Measurements from ENCODE around the gene MGAT3. TPM values are rescaled to one million over a fixed set of nuclear protein-coding genes. Genes with fewer than 3 reads are reported as not detected.

The MGAT3 gene, protein sequence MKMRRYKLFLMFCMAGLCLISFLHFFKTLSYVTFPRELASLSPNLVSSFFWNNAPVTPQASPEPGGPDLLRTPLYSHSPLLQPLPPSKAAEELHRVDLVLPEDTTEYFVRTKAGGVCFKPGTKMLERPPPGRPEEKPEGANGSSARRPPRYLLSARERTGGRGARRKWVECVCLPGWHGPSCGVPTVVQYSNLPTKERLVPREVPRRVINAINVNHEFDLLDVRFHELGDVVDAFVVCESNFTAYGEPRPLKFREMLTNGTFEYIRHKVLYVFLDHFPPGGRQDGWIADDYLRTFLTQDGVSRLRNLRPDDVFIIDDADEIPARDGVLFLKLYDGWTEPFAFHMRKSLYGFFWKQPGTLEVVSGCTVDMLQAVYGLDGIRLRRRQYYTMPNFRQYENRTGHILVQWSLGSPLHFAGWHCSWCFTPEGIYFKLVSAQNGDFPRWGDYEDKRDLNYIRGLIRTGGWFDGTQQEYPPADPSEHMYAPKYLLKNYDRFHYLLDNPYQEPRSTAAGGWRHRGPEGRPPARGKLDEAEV
- polyA plus RNA-seq (29.1 and 36.2 TPM in 2 replicates), polyA minus RNA-seq (44.6 and 50.6 TPM in 2 replicates)

DNA sequence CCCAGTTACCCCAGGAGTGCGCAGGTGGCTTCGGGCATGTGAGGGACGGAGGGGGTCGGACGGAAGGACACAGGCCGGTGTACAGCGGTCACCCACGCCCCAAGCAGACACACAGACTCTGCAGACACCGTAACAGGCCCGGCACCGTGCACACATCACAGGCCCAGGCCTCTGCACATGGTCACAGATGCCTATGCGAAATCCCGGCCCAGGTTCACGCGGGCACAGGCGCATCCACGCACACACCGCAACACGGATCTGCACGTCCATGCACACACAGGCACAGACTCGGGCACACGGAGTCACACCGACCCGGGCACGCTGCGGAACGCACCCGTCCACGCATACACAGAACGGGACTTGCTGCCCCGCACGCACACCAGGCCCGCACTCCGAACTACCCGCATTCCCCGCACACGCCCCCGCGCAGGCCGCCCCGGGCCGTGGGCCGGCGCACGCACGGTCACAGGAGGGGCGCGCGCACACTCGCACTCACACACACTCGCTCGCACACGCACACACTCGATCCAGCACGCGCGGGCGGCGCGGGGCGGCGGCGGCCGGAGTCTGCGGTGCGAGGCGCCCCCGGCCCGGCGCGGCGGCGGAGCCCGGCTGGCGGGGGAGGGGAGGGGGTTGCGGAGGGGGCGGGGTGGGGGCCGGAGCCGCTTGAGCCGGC, at the start of gene MGAT3:
TSS of gene MGAT3 (plus strand) at position 491 of the 676 bp plus-strand sequence. CDS start 30,336 bp downstream, outside the sequence.
- Histone ChIP-seq H3K79me2 (replicated peaks; ENCODE audit: insufficient read depth, low read length) (peaks cover 31% of the 10 kb centered on the region), H3K4me2 (ENCODE audit: low read length) (no peak within 1 kb of the TSS), H3K36me3 (ENCODE audit: insufficient read depth, low read length) (no peaks in the 10 kb centered on the region), H3K9me2 (ENCODE audit: insufficient read depth, low read length) (no peaks in the 10 kb centered on the region), H2AFZ (ENCODE audit: low read depth, low read length) (peak within 1 kb of the TSS; percentile 45), H3K4me3 (ENCODE audit: low read length) (peak within 1 kb of the TSS; percentile 89), H3K27me3 (ENCODE audit: insufficient read depth, low read depth, low read length) (no peaks in the 10 kb centered on the region), H3K27ac (ENCODE audit: low read length) (peak within 1 kb of the TSS; percentile 80), H3K9me3 (ENCODE audit: low read length) (no peaks in the 10 kb centered on the region), H4K20me1 (ENCODE audit: insufficient read depth) (no peaks in the 10 kb centered on the region), H3F3A (ENCODE audit: insufficient read depth, low read length, poor library complexity, severe bottlenecking) (no peaks in the 10 kb centered on the region), H3K9ac (ENCODE audit: low read length) (peak within 1 kb of the TSS; percentile 90)
- peak; percentile 46 for TF ChIP-seq POLR2AphosphoS5 (IDR thresholded peaks at IDR 0.05)
- TF ChIP-seq SMC3 (conservative IDR thresholded peaks at IDR 0.05; ENCODE audit: poor library complexity): no peak

DNA sequence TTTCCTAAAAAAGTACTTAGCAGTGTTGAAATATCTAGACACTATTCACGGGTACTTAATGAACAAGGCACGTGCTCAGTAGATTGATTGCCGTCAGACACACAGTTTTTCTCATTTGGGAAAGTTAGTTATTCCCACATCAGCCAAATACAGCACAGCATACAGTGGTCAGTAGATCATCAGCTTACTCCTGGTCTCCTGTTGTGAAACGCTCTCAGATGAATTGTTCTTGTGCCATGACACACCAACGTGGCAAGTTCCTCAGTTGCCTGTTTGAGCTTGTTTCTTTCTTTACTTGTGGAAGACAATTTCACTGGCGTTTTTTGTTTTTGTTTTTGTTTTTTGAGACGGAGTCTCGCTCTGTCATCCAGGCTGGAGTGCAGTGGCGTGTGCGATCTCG, 48.6 kb upstream of the MGAT3 start:
- H4K20me1 ChIP-seq (ENCODE audit: insufficient read depth): no peaks in the 10 kb centered on the region
- H3K4me3 ChIP-seq (ENCODE audit: low read length): no peak overlapping the region
- peaks cover 5% of the 10 kb centered on the region for H3K79me2 ChIP-seq (replicated peaks; ENCODE audit: insufficient read depth, low read length)
- H3K9me3 ChIP-seq (ENCODE audit: low read length): no peaks in the 10 kb centered on the region
- no peak overlapping the region for H2AFZ ChIP-seq (ENCODE audit: low read depth, low read length)
- H3K4me2 ChIP-seq (ENCODE audit: low read length): no peak overlapping the region
- H3K27ac ChIP-seq (ENCODE audit: low read length): no peak overlapping the region
- H3K9me2 ChIP-seq (ENCODE audit: insufficient read depth, low read length): no peaks in the 10 kb centered on the region
- H3K27me3 ChIP-seq (ENCODE audit: insufficient read depth, low read depth, low read length): no peaks in the 10 kb centered on the region
- H3F3A ChIP-seq (ENCODE audit: insufficient read depth, low read length, poor library complexity, severe bottlenecking): no peaks in the 10 kb centered on the region
- no peaks in the 10 kb centered on the region for H3K36me3 ChIP-seq (ENCODE audit: insufficient read depth, low read length)
- H3K9ac ChIP-seq (ENCODE audit: low read length): no peak overlapping the region
- TF ChIP-seq POLR2AphosphoS5 (IDR thresholded peaks at IDR 0.05) (no peak), EZH2 (IDR thresholded peaks at IDR 0.05; ENCODE audit: borderline replicate concordance, insufficient read depth, low read length, poor library complexity, severe bottlenecking) (no peak)
- TF ChIP-seq, protein P1, sequence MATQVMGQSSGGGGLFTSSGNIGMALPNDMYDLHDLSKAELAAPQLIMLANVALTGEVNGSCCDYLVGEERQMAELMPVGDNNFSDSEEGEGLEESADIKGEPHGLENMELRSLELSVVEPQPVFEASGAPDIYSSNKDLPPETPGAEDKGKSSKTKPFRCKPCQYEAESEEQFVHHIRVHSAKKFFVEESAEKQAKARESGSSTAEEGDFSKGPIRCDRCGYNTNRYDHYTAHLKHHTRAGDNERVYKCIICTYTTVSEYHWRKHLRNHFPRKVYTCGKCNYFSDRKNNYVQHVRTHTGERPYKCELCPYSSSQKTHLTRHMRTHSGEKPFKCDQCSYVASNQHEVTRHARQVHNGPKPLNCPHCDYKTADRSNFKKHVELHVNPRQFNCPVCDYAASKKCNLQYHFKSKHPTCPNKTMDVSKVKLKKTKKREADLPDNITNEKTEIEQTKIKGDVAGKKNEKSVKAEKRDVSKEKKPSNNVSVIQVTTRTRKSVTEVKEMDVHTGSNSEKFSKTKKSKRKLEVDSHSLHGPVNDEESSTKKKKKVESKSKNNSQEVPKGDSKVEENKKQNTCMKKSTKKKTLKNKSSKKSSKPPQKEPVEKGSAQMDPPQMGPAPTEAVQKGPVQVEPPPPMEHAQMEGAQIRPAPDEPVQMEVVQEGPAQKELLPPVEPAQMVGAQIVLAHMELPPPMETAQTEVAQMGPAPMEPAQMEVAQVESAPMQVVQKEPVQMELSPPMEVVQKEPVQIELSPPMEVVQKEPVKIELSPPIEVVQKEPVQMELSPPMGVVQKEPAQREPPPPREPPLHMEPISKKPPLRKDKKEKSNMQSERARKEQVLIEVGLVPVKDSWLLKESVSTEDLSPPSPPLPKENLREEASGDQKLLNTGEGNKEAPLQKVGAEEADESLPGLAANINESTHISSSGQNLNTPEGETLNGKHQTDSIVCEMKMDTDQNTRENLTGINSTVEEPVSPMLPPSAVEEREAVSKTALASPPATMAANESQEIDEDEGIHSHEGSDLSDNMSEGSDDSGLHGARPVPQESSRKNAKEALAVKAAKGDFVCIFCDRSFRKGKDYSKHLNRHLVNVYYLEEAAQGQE (IDR thresholded peaks at IDR 0.05; ENCODE audit: borderline replicate concordance): no peak

DNA sequence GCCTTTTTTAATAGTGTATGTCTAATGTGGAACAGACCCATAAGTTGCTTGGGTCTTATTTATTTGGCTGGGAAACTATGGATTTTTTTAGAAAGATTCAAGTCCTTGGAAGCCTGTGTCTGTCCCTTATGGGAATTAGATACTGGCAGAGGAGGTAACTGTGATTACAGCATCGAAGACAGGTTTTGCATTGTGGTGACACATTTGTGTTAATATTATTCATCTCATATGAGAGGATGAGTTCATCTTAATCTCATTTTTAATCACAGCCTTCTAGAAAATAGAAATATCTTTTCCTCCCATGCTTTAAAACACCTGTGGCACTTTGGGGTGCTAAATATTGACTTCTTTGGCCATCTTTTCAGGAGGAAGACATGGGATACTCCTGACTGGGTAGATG, 48.0 kb upstream of the MGAT3 start:
- no peak overlapping the region for H3K27ac ChIP-seq (ENCODE audit: low read length)
- no peaks in the 10 kb centered on the region for H3K9me2 ChIP-seq (ENCODE audit: insufficient read depth, low read length)
- no peaks in the 10 kb centered on the region for H3K9me3 ChIP-seq (ENCODE audit: low read length)
- no peak overlapping the region for H3K9ac ChIP-seq (ENCODE audit: low read length)
- H3F3A ChIP-seq (ENCODE audit: insufficient read depth, low read length, poor library complexity, severe bottlenecking): no peaks in the 10 kb centered on the region
- H3K4me2 ChIP-seq (ENCODE audit: low read length): no peak overlapping the region
- TF ChIP-seq, protein P2, sequence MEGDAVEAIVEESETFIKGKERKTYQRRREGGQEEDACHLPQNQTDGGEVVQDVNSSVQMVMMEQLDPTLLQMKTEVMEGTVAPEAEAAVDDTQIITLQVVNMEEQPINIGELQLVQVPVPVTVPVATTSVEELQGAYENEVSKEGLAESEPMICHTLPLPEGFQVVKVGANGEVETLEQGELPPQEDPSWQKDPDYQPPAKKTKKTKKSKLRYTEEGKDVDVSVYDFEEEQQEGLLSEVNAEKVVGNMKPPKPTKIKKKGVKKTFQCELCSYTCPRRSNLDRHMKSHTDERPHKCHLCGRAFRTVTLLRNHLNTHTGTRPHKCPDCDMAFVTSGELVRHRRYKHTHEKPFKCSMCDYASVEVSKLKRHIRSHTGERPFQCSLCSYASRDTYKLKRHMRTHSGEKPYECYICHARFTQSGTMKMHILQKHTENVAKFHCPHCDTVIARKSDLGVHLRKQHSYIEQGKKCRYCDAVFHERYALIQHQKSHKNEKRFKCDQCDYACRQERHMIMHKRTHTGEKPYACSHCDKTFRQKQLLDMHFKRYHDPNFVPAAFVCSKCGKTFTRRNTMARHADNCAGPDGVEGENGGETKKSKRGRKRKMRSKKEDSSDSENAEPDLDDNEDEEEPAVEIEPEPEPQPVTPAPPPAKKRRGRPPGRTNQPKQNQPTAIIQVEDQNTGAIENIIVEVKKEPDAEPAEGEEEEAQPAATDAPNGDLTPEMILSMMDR (IDR thresholded peaks at IDR 0.05; ENCODE audit: poor library complexity, severe bottlenecking): no peak
- TF ChIP-seq SMC3 (conservative IDR thresholded peaks at IDR 0.05; ENCODE audit: poor library complexity) (no peak), POLR2AphosphoS5 (IDR thresholded peaks at IDR 0.05) (no peak), RAD21 (conservative IDR thresholded peaks at IDR 0.05) (no peak), EP300 (conservative IDR thresholded peaks at IDR 0.05; ENCODE audit: poor library complexity, severe bottlenecking) (no peak), EZH2 (IDR thresholded peaks at IDR 0.05; ENCODE audit: borderline replicate concordance, insufficient read depth, low read length, poor library complexity, severe bottlenecking) (no peak), TAF1 (IDR thresholded peaks at IDR 0.05; ENCODE audit: low read depth) (no peak), MXI1 (conservative IDR thresholded peaks at IDR 0.05; ENCODE audit: poor library complexity, severe bottlenecking) (no peak)
- TF ChIP-seq, protein P1 (IDR thresholded peaks at IDR 0.05; ENCODE audit: borderline replicate concordance): no peak
- no peaks in the 10 kb centered on the region for H4K20me1 ChIP-seq (ENCODE audit: insufficient read depth)
- H3K79me2 ChIP-seq (replicated peaks; ENCODE audit: insufficient read depth, low read length): peaks cover 5% of the 10 kb centered on the region
- H3K27me3 ChIP-seq (ENCODE audit: insufficient read depth, low read depth, low read length): no peaks in the 10 kb centered on the region
- no peak overlapping the region for H2AFZ ChIP-seq (ENCODE audit: low read depth, low read length)
- no peak overlapping the region for H3K4me3 ChIP-seq (ENCODE audit: low read length)
- H3K36me3 ChIP-seq (ENCODE audit: insufficient read depth, low read length): no peaks in the 10 kb centered on the region

Data from neural cell (in vitro differentiated cells).